ENCODE data around the gene PXMP4.
A peak's percentile ranks its signal among the peaks of the same experiment; 100 is the strongest.

The PXMP4 gene

DNA sequence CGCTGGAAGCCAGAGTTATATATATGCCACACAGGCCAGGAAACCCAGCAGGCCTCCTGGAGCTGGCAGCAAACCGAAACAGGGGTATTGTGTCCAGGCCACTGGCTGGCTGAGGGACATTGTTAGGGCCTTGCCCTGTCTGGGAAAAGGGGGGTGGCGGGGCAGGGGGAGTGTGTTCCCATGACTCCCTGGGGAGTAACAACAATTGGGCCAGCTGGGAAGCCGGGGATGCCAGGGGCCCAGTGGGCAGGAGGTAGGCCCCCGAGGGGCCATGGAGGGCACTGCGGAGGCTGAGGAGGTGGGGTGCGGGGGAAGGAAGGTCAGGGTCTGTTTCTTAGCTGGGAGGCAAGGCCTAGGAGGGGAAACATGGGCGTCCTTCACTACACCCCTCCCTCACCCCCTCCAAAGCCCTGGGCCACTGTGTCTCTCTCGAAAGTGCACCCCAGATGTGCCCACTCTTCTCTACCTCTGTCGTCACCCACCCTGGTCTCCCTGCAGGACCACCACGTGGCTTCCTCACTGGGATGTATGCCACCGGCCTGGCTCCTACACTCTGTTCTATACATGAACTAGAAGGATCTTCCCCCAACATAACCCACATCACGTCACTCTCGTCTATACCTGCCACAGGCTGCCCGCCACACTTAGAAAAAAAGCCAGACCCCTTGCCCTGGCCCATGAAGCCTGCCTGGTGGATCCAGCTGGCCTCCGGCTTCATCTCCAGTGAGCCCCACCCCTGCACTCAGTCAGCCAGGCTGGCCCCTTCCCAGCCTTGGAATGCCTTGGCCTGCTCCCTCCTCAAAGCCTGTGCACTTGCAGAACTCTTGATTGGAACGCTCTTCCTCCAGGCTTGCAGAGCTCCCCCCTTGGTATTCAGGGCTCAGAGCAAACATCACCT is 26.1 kb downstream of the PXMP4 start:
- Mint-ChIP-seq H3K9me3 (no peaks in the 10 kb centered on the region), H3K27ac (ENCODE audit: low read depth) (peak overlapping the region; percentile 13), H3K4me1 (no peaks in the 10 kb centered on the region), H3K27me3 (no peaks in the 10 kb centered on the region), H3K4me3 (no peak overlapping the region), H3K36me3 (ENCODE audit: insufficient read depth) (no peaks in the 10 kb centered on the region)
- no peak for DNase-seq (ENCODE audit: low spot score in 2 of 2)
- ATAC-seq (replicated peaks; ENCODE audit: extremely low read depth, poor library complexity, severe bottlenecking): no peak

DNA sequence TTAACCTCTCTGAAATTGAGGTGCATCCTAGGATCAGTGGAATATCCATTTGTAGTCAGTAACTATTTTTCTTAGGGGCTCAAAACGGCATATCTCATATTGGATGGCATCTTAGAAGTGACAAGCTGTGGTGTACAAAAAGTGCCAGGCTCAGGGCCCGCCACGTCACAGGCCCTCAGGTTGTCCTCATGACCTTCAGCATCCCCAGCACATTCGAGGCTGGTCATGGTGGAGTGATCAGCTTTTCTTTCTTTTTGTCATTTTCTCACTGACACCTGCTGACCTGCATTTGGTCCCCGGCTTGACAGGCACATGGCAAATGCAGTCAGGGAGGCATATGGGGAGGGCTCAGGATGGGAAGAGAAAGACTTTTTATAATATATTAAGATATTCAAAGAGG is 26.8 kb downstream of the PXMP4 start:
- no peak overlapping the region for H3K4me3 Mint-ChIP-seq
- no peaks in the 10 kb centered on the region for H3K27me3 Mint-ChIP-seq
- no peak for ATAC-seq (replicated peaks; ENCODE audit: extremely low read depth, poor library complexity, severe bottlenecking)
- DNase-seq (ENCODE audit: low spot score in 2 of 2): no peak
- no peaks in the 10 kb centered on the region for H3K36me3 Mint-ChIP-seq (ENCODE audit: insufficient read depth)
- no peaks in the 10 kb centered on the region for H3K4me1 Mint-ChIP-seq
- H3K27ac Mint-ChIP-seq (ENCODE audit: low read depth): no peak overlapping the region
- no peaks in the 10 kb centered on the region for H3K9me3 Mint-ChIP-seq

DNA sequence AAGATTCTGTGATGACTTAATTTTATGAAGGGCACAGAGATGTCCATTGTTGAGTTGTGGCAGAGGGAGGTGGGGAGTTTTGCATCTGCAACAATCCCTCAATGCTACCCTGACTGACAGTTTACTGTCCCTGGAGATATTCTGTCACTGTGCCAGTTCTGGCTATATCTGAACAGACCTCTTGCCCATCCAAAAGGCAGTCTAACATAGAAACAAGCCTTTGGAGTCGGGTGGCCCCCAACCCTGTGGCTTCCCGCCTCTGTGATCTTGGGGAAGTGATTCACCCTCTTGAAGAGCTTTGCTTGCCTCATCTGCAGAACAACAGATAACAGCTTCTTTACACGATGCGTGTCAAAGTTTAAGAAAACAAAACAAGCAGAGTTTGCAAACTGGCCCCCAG is 30.1 kb downstream of the PXMP4 start:
- H3K4me3 Mint-ChIP-seq: peak overlapping the region; percentile 23
- H3K9me3 Mint-ChIP-seq: no peaks in the 10 kb centered on the region
- DNase-seq (ENCODE audit: low spot score in 2 of 2): no peak
- H3K36me3 Mint-ChIP-seq (ENCODE audit: insufficient read depth): peaks cover 2% of the 10 kb centered on the region
- no peaks in the 10 kb centered on the region for H3K27me3 Mint-ChIP-seq
- peaks cover 14% of the 10 kb centered on the region for H3K4me1 Mint-ChIP-seq
- ATAC-seq (replicated peaks; ENCODE audit: extremely low read depth, poor library complexity, severe bottlenecking): no peak
- H3K27ac Mint-ChIP-seq (ENCODE audit: low read depth): no peak overlapping the region

DNA sequence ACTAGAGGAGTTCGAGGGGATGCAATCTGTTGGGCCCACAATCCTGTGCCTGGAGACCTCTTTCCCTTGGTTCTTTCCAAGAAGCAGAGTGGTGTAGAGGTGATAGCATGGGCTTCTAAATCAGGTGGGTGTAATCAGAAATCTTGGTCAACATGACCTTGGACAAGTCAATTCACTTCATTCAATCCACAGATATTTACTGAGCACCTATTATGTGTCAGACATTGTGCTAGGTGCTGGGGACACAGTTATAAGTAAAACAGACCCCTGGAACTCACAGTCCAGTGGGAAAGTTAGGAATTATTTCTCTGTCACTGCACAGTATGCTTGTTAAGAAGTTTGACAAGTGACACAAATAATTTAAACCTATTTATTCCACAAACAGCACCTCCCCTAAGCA is 30.6 kb downstream of the PXMP4 start:
- Mint-ChIP-seq H3K27me3 (no peaks in the 10 kb centered on the region), H3K9me3 (no peaks in the 10 kb centered on the region), H3K27ac (ENCODE audit: low read depth) (no peak overlapping the region), H3K4me3 (peak overlapping the region; percentile 23), H3K36me3 (ENCODE audit: insufficient read depth) (peaks cover 3% of the 10 kb centered on the region), H3K4me1 (peaks cover 18% of the 10 kb centered on the region)
- ATAC-seq (replicated peaks; ENCODE audit: extremely low read depth, poor library complexity, severe bottlenecking): no peak
- DNase-seq (ENCODE audit: low spot score in 2 of 2): no peak

DNA sequence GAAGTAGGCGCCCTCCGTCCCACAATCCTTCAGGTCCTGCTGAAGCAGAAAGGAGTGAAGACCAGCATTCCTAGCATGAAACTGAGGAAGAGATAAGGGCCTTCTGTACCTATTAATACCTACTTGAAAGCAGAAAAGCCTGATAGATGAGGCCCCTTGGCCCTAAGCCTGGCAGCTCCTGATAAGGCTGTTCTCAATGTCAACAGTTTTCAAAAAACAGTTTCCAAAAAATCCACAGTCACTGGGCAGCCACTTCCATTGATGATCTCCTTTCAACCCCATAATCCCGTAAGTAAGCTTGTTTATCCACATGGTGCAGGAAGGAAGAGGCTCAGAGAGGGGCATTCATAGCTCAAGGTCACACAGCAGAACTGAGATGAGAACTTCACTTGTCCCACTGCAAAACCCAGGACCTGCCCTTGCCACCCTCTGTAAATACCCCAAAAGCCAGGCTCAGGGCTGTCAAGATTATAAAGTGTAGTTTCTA is 31.1 kb downstream of the PXMP4 start:
- Mint-ChIP-seq H3K9me3 (no peaks in the 10 kb centered on the region), H3K36me3 (ENCODE audit: insufficient read depth) (peaks cover 3% of the 10 kb centered on the region), H3K27ac (ENCODE audit: low read depth) (no peak overlapping the region), H3K4me3 (no peak overlapping the region), H3K27me3 (no peaks in the 10 kb centered on the region), H3K4me1 (peaks cover 18% of the 10 kb centered on the region)
- no peak for ATAC-seq (replicated peaks; ENCODE audit: extremely low read depth, poor library complexity, severe bottlenecking)
- DNase-seq (ENCODE audit: low spot score in 2 of 2): no peak

DNA sequence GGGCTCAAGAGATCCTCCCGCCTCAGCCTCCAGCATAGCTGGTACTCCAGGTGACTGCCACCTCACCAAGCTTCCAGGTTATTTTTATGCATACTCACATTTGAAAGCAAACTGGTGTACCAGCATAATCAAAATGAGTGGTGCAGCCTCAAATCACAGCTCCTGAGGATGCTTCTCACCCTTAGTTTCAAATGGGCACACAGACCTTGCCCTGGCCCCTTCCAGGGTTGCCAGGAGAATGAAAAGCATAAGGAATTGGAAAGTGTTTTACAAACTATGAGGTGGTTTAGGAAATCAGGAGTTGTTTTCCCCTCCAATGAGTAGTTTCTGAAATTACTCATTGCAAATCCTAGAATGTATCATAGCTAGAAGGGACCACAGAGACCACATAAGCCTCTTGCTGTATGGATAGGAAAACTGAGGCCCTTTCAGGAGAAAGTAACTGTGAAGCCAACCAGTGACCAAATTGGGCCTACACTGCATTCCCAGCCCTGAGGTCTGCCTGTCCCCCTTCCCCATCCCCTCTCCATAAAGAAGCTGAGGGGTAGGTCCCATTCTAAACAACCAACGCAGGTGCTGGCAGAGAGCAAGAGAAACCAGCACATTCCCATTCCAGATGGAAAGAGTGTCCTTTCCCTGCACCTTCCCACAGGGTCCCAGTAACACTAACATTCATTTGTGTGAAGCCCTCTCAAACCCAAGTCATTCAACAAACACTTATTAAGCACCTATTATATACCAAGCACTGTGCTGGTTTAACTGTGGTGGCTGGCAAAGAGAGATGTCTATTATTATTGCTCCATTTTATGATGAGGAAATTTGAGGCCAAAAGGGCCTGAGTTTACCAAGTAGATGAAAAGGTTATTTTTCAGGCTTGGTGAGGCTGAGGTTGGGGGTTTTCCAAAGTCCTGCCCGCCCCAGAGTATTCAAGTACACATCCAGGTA is 31.8 kb downstream of the PXMP4 start:
- peaks cover 18% of the 10 kb centered on the region for H3K4me1 Mint-ChIP-seq
- no peak overlapping the region for H3K4me3 Mint-ChIP-seq
- no peaks in the 10 kb centered on the region for H3K27me3 Mint-ChIP-seq
- no peaks in the 10 kb centered on the region for H3K9me3 Mint-ChIP-seq
- H3K27ac Mint-ChIP-seq (ENCODE audit: low read depth): no peak overlapping the region
- peaks cover 3% of the 10 kb centered on the region for H3K36me3 Mint-ChIP-seq (ENCODE audit: insufficient read depth)
- DNase-seq (ENCODE audit: low spot score in 2 of 2) (no peak), ATAC-seq (replicated peaks; ENCODE audit: extremely low read depth, poor library complexity, severe bottlenecking) (no peak)

DNA sequence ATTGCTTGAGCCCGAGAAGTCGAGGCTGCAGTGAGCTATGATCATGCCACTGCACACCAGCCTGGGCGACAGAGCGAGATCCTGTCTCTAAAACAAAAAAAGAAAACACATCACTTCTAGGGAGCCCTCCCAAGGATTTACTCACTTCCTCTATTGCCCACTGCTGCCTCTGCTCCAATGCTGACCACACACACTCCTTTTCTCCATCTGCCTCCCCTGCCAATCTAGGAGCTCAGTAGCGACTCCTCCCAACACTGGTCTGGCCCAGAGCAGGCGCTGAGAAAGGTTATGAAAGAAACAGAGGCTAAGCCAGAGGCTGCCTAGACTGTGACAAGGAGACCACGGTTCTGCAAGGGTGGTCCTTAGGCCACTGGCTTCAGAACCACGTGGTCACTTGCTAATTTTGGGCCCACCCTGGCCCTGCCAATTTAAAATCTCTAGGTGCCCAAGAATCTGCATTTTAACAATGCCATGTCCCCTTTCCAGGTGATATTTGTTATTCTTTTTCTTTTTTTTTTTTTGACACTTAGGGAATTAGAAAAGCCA is 32.7 kb downstream of the PXMP4 start:
- Mint-ChIP-seq H3K9me3 (no peaks in the 10 kb centered on the region), H3K4me1 (peaks cover 18% of the 10 kb centered on the region), H3K27ac (ENCODE audit: low read depth) (no peak overlapping the region), H3K36me3 (ENCODE audit: insufficient read depth) (peaks cover 3% of the 10 kb centered on the region), H3K27me3 (no peaks in the 10 kb centered on the region), H3K4me3 (peak overlapping the region; percentile 78)
- DNase-seq (ENCODE audit: low spot score in 2 of 2) (no peak), ATAC-seq (replicated peaks; ENCODE audit: extremely low read depth, poor library complexity, severe bottlenecking) (no peak)

DNA sequence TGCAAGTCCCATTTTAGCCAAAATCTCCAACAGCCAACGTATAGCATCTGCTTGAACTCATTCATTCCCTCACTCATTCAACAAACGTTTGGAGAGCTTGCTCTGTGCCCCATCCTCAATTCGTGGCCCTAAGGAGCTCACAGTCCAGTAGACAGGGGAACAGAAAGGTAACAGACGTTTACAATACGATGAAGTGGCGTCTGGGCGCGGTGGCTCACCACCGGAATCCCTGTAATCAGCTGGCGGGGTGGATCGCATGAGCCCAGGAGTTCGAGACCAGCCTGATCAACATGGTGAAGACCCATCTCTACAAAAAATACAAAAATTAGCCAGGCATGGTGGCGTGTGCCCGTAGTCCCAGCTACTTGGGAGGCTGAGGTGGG is 33.1 kb downstream of the PXMP4 start:
- H3K27ac Mint-ChIP-seq (ENCODE audit: low read depth): peak overlapping the region; percentile 84
- DNase-seq (ENCODE audit: low spot score in 2 of 2) (no peak), ATAC-seq (replicated peaks; ENCODE audit: extremely low read depth, poor library complexity, severe bottlenecking) (no peak)
- peak overlapping the region; percentile 78 for H3K4me3 Mint-ChIP-seq
- H3K36me3 Mint-ChIP-seq (ENCODE audit: insufficient read depth): peaks cover 3% of the 10 kb centered on the region
- H3K4me1 Mint-ChIP-seq: peaks cover 18% of the 10 kb centered on the region
- H3K27me3 Mint-ChIP-seq: no peaks in the 10 kb centered on the region
- H3K9me3 Mint-ChIP-seq: no peaks in the 10 kb centered on the region

DNA sequence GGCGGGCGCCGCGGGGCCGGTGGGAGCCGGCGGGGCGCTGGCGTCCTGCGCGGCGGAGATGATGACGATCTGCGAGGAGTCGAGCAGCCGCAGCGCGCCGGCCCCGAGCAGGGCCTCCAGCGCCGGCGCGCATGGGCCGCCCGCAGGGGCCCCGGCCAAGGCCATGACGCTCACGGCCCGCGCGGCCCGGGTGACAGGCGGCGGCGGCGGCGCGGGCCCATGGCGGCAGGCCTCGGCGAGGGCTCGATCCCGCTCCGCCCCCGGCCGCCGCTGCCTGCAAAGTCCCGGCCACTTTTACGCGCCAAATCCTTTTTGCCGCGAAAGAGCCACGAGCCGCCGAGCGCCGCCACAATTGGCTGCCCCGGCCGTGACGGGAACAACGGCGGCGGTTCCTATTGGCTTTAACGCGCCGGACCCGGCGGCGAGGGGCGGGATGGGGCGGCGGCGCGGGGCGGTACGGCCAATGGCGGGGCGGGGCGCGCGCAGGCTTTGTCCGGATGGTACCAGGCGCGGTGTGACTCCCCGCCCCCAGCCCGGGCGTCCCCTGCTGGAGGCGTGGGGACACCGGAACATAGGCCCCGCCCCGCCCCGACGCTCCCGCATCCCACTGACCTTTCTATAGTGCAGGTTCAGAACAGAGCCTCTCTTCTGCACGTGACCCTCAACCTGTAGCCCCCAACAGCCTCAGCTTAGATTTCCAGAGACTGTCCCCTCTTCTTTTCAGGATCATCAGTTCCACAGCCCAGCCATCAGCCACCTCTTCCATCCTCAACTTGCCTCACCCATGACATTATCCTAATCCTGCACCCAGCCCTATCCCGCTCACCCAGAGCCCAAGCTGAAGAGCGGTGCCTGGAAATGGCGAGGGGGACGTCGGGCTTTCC is 33.8 kb downstream of the PXMP4 start, which contains the start of gene E2F1:
Gene E2F1, minus strand, starts transcription at position 286 of the 884 bp plus-strand sequence. Its CDS starts 121 bp downstream, at position 165.
- DNase-seq (ENCODE audit: low spot score in 2 of 2) (peak; percentile 87), ATAC-seq (replicated peaks; ENCODE audit: extremely low read depth, poor library complexity, severe bottlenecking) (peak; percentile 94)
- no peaks in the 10 kb centered on the region for H3K9me3 Mint-ChIP-seq
- peak within 1 kb of the TSS; percentile 78 for H3K4me3 Mint-ChIP-seq
- peak within 1 kb of the TSS; percentile 84 for H3K27ac Mint-ChIP-seq (ENCODE audit: low read depth)
- peaks cover 18% of the 10 kb centered on the region for H3K4me1 Mint-ChIP-seq
- H3K27me3 Mint-ChIP-seq: no peaks in the 10 kb centered on the region
- H3K36me3 Mint-ChIP-seq (ENCODE audit: insufficient read depth): peaks cover 3% of the 10 kb centered on the region

DNA sequence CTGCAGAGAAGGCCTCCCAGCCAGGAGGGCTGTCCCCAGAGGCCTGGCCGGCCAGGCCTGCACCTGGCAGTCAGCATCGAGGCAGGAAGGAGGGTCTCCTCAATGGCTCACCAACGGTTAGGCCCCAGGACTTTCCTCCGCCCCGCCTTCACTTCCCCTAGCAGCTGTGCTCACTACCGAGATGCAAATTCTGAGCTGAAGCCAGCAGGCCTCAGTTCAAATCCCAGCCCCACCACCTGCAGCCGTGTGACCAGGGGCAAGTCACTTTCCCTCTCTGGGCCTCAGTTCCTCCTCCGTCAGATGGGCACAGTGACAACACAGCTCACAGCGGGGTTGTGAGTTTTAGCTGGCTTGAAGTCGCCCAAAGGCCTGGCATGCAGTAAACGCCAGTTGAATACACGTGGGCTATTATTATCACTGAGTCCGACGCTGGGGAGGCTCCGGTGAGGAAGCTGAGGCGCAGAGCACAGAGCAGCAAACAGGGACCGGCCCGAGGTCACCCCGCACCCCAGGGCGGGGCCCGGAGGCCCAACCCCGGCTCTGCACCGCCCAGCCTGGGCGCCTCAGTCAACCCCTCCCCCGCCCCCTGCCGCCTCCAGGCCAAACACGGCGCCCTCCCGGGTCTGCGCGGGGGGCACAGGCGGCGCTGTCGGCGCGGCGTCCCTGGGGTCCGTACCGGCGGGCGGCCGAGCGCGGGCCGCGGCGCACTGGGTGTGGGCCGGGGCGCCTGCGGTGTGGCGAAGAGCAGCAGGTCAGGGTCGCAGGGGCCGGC is 34.6 kb downstream of the PXMP4 start:
- Mint-ChIP-seq H3K4me1 (peaks cover 18% of the 10 kb centered on the region), H3K27ac (ENCODE audit: low read depth) (no peak overlapping the region), H3K9me3 (no peaks in the 10 kb centered on the region), H3K4me3 (peak overlapping the region; percentile 67), H3K27me3 (no peaks in the 10 kb centered on the region), H3K36me3 (ENCODE audit: insufficient read depth) (peaks cover 3% of the 10 kb centered on the region)
- ATAC-seq (replicated peaks; ENCODE audit: extremely low read depth, poor library complexity, severe bottlenecking): peak; percentile 42
- DNase-seq (ENCODE audit: low spot score in 2 of 2): no peak
